Measurements from ENCODE around the gene SEMA3E.

- TF ChIP-seq CTCF (IDR thresholded peaks at IDR 0.05): no peak
- TF ChIP-seq POLR2A (IDR thresholded peaks at IDR 0.05): no peak
Measured at GRCh38 chr7:83672157-83672556, 23.2 kb upstream of the SEMA3E start.
